ENCODE results near the gene RBMS2.
"Not testable (repeated sequence)": the region's sequence is repeated elsewhere in the genome, so short reads cannot be mapped to it uniquely, and the experiment has no call there.

RBMS2 gene

DNA sequence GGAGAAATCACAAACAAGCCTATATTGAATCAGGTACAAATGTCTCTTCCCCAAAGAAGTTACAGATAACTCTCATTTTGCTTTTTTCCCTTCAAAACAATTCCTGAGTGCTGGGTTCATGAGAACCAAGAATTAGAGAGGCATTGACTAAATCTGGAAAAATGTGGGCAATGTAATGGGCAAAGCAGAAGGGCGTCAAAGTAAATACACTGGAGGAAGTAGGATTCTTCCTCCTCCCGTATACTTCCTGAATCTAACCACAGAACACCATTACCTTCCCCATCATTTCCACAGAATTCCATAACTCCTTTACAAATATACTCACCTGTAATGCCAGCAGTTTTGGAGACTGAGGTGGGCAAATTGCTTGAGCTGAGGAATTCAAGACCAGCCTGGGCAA lies 3.0 kb upstream of the RBMS2 start:
- DNase-seq (ENCODE audit: low read depth): no peak

DNA sequence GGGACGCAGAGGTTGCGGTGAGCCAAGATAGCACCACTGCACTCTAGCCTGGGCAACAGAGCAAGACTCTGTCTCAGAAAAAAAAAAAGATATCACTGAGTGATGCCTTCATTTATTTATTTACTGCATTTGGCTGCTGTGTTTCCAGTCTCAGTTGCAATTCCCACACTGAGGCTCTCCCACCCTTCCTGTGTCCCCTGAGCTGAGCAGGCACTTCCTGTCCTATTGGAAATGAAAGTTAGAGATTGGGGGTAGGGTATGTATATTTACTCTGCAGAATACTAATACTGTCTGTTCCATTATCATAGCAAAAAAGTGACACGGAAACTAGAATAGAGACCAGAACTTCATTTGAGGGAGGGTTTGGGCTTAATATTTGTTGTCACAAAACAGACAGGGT lies 1.6 kb upstream of the RBMS2 start:
- no peak for DNase-seq (ENCODE audit: low read depth)

GRCh38 chr12:56520506-56520905 lies 1.1 kb upstream of the RBMS2 start:
- no peak for DNase-seq (ENCODE audit: low read depth)

GRCh38 chr12:56521209-56521589 lies 421 bp upstream of the RBMS2 start:
- no peak for DNase-seq (ENCODE audit: low read depth)

- DNase-seq (ENCODE audit: low read depth): no peak
Measured at GRCh38 chr12:56522411-56523193, 982 bp downstream of the RBMS2 start.

DNA sequence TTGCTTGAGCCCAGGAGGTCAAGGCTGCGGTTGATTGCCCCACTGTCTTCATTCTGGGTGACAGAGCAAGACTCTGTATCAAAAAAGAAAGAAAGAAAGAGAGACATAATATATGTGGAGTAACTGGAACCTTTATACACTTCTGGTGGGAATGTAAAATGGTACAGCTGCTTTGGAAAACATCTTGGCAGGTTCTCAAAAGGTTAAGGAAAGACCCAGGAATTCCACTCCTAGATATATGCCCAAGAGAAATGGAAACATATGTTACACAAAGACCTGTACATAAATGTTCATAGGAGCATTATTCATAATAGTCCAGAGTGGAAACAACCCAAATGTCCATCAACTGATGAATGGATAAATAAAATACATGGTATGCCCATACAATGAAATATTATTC lies 7.2 kb downstream of the RBMS2 start:
- DNase-seq (ENCODE audit: low read depth): no peak

GRCh38 chr12:56529656-56530055 lies 8.0 kb downstream of the RBMS2 start:
- DNase-seq (ENCODE audit: low read depth): no peak

GRCh38 chr12:56530390-56531055 lies 8.9 kb downstream of the RBMS2 start:
- DNase-seq (ENCODE audit: low read depth): no peak

GRCh38 chr12:56537546-56537945 lies 15.9 kb downstream of the RBMS2 start:
- no peak for DNase-seq (ENCODE audit: low read depth)

DNA sequence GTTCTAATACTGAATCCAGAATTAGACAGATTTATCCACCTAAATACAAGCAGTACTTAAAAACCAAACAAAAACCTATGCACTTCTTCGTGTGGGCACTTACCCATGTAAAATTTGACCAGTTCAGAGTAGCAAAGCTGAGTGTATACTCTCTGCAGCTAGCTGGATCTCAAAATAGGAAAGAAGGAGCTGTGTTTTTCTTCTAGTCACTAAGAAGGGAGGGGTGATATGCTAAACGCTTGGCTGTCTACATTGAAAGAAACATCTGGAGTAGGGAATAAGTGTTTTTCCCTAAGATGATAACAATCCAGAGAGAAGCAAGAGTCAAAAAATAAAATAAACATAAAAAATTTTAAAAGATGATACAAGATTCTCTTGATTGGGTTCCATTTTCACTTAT lies 20.0 kb downstream of the RBMS2 start:
- no peak for DNase-seq (ENCODE audit: low read depth)

GRCh38 chr12:56542164-56542563 lies 20.5 kb downstream of the RBMS2 start:
- no peak for DNase-seq (ENCODE audit: low read depth)

- DNase-seq (ENCODE audit: low read depth): no peak
Measured at GRCh38 chr12:56545023-56545604, 23.5 kb downstream of the RBMS2 start.

DNA sequence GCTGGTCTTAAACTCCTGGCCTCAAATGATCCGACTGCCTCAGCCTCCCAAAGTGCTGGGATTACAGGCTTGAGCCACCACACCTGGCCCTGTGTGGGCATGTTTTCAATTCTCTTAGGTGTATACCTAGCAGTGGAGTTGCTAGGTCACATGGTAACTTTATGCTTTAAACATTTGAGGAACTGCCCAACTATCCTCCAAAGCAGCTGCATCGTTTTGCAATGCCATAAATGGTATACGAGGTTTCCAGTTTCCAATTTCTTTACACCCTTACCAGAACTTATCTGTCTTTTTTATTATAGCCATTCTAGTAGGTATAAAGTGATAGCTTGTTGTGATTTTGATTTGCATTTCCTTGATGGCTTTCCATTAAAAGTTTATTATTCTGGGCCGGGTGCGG lies 25.1 kb downstream of the RBMS2 start:
- no peak for DNase-seq (ENCODE audit: low read depth)

DNA sequence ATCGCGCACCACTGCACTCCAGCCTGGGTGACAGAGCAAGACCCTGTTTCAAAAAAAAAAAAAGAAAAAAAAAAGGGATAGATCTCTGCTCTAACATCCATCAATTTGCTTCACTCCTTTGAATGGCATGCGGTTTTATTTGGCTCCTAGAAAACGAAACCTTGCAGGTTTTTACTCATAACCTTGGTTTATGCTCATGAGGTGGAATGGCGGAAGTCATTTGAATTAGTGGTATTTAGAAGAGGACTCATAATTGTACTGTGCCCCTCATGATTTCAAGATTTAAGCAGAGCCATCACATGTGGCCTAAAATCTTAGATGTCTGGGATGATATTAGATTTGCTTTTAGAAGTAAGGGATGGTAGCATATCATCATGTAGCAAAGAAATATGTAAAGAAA lies 29.4 kb downstream of the RBMS2 start:
- DNase-seq (ENCODE audit: low read depth): no peak

DNA sequence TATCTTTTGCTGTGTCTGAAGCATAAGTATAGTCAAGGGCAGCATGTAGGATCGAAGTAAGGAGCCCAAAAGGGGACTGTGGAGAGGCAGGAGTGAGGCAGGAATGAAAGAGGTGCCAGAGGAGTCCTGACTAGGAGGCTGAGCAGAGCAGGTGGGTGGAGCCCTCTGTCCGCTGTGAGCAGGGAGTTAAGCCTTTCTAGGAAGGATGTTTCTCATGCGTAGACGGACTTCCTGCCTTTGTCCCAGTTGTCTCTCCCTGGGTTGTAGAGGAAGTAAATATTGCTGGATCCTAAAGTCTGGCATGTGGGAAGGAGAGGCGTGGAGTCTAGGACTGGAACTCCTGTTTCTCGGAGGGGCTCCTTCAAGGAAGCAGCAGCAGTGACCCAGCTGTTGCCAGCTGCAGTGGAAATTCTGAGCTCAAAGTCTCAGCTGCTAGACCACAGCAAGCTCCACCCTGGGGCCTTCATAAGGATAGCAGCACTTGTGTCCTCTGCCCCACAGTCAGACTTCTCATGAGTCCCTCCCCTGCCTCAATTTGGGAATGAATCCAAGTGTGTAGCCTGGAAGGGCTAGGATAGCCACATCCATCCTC lies 44.0 kb downstream of the RBMS2 start:
- DNase-seq (ENCODE audit: low read depth): no peak

GRCh38 chr12:56568146-56568545 lies 46.5 kb downstream of the RBMS2 start:
- no peak for DNase-seq (ENCODE audit: low read depth)

DNA sequence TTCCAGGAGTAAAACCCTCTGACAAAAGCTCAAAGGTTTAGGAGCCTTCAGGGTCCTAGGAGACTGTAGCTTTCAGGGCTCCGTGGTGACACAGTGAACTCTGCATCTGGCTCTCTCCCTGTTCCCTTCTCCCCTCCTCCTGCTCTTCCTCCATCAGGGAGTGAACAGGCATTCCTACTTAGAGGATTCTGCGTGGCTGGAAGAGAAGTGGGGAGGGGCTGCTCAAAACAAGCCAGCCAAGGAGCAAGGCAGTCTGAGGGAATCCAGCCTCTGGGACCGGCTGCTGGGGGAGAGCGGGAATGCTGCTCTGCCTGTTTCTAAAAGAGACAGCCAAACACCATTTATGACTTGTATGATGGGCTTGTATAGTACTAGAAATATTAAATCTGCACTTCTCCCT lies 49.5 kb downstream of the RBMS2 start:
- DNase-seq (ENCODE audit: low read depth): no peak

- no peak for DNase-seq (ENCODE audit: low read depth)
Measured at GRCh38 chr12:56572288-56572687, 50.7 kb downstream of the RBMS2 start.

GRCh38 chr12:56574210-56574609 lies 52.6 kb downstream of the RBMS2 start:
- DNase-seq (ENCODE audit: low read depth): no peak

- not testable (repeated sequence) for DNase-seq (ENCODE audit: low read depth)
Measured at GRCh38 chr12:56577248-56577647, 55.6 kb downstream of the RBMS2 start.

DNA sequence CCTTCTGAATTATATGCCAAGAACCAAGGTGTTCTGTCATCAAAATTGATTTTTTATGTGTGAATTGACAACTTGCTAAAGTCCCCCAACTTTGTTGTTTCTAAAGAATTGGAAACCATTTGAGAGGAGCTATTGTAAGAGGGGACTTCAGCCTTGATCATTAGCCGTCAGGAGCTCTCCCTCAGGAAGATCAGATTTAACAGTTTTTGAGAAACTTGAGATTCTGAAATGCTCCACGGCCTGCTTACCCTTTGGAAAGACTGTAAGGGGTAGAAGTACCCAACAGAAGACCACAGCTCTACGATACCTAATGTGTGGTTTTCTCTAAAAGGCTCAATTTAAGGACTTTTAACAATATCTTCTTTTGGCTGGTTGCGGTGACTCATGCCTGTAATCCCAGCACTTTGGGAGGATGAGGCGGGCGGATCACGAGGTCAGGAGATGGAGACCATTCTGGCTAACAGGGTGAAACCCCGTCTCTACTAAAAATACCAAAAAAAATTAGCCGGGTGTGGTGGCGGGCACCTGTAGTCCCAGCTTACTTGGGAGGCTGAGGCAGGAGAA lies 57.4 kb downstream of the RBMS2 start:
- no peak for DNase-seq (ENCODE audit: low read depth)

DNA sequence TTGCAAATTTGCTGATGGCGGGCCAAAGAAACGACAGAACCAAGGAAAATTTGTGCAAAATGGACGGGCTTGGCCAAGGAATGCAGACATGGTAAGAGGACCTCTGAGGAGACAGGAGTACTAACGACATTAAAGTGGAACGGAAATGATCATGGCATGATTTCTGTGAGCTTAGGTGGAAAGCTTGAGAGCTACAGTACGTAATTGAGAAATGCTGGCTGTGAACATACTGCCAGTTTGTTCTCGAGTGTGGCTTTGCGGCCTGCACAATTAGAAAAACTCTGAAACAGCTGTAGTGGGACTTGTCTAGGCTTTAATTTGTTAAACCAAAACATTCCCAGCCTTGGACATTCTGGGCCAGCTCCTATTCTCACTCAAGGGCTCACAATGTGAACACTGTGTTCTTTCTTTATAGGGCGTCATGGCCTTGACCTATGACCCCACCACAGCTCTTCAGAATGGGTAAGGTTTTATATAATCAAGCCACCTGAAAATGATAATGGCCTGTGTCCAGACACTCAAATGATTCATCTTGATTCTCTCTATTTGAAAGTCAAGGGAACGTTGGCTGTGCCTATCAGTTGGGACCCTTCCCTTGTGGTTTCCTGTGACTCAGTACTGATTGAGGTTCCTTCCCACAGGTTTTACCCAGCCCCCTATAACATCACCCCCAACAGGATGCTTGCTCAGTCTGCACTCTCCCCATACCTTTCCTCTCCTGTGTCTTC lies 60.0 kb downstream of the RBMS2 start:
- DNase-seq (ENCODE audit: low read depth): no peak
